Panc1 (cell line): ENCODE results near the gene CCDC174. TPM values are rescaled to one million over a fixed set of nuclear protein-coding genes. Genes with fewer than 3 reads are reported as not detected.
A peak's percentile ranks its signal among the peaks of the same experiment; 100 is the strongest.
"Not testable (repeated sequence)": the region's sequence is repeated elsewhere in the genome, so short reads cannot be mapped to it uniquely, and the experiment has no call there.

ENCODE experiments used
- ATAC-seq: fragments of 200-7000 bp; cut with Tn5 transposase; 2 replicates; pipeline ENCODE4 v1.9.1; 2020; ENCODE audit warnings: mild to moderate bottlenecking, moderate library complexity
- BruUV-seq: library from RNA; stranded (reverse); fragments of 400-500 nt; replicated peaks from 2 replicates; lab custom pipeline; 2021; lab: Mats Ljungman, UMichigan
- CTCF ChIA-PET: fragments of 300-600 bp; sonication (Branson Sonifier 250); formaldehyde crosslinking; loops from one replicate; lab custom pipeline; 2022; ENCODE audit warnings: antibody characterized with exemption; lab: Charles Lee
- POLR2A ChIA-PET: fragments of 300-600 bp; sonication (Branson Sonifier 250); formaldehyde crosslinking; loops from one replicate; lab custom pipeline; 2022; ENCODE audit warnings: antibody characterized with exemption; lab: Charles Lee
- DNase-seq: peaks from one replicate; pipeline ENCODE4 v3.0.0-alpha.2; 2010; ENCODE audit warnings: low read depth, low spot score
- H3K27ac ChIP-seq: 2 replicates; pipeline ENCODE4 v1.5.1; 2011; ENCODE audit warnings: mild to moderate bottlenecking, low read length, inconsistent platforms
- H3K27me3 ChIP-seq: fragments of 200-500 bp; sonication (Bioruptor generic); 2 replicates; pipeline ENCODE4 v1.6.0; 2014; ENCODE audit warnings: low read length, inconsistent platforms; ENCODE audit not compliant: control insufficient read depth, insufficient read depth
- H3K36me3 ChIP-seq: fragments of 200-500 bp; sonication (Bioruptor generic); 2 replicates; pipeline ENCODE4 v1.5.1; 2014; ENCODE audit warnings: inconsistent platforms, mild to moderate bottlenecking, low read length, moderate library complexity; ENCODE audit not compliant: control insufficient read depth, insufficient read depth
- H3K4me1 ChIP-seq: 2 replicates; pipeline ENCODE4 v1.5.1; 2011; ENCODE audit warnings: inconsistent platforms, mild to moderate bottlenecking, low read length, moderate library complexity; ENCODE audit not compliant: control insufficient read depth, insufficient read depth
- H3K4me3 ChIP-seq, 2 experiments: 2 replicates each; pipeline ENCODE4 v1.5.1; 2011 to 2012; ENCODE audit warnings: low read depth in 2 of 2, low read length in 2 of 2, mild to moderate bottlenecking in 2 of 2, inconsistent platforms in 1 of 2, moderate library complexity in 1 of 2
- H3K9me3 ChIP-seq: fragments of 200-500 bp; sonication (Bioruptor generic); 2 replicates; pipeline ENCODE4 v1.5.1; 2014; ENCODE audit warnings: low read depth, mild to moderate bottlenecking, inconsistent platforms, low read length, moderate library complexity; ENCODE audit not compliant: control insufficient read depth, insufficient read depth
- CTCF ChIP-seq: fragments of 450-650 bp; IDR thresholded peaks from 2 replicates; pipeline ENCODE4 v1.5.1; 2017; ENCODE audit warnings: mild to moderate bottlenecking
- POLR2AphosphoS5 ChIP-seq: IDR thresholded peaks from 2 replicates; pipeline ENCODE4 v1.6.1; 2012; ENCODE audit warnings: mild to moderate bottlenecking, low read depth, low read length, moderate library complexity
- REST ChIP-seq, 2 experiments: IDR thresholded peaks; 2 replicates each; pipeline ENCODE4 v1.6.1; 2011 to 2012; ENCODE audit warnings: low read depth in 2 of 2, control low read depth in 1 of 2, low read length in 1 of 2, mild to moderate bottlenecking in 1 of 2, moderate library complexity in 1 of 2; ENCODE audit not compliant: insufficient read depth in 1 of 2
- SIN3A ChIP-seq: IDR thresholded peaks from 2 replicates; pipeline ENCODE4 v1.6.1; 2012; ENCODE audit warnings: low read depth, mild to moderate bottlenecking, low read length, moderate library complexity, borderline replicate concordance; ENCODE audit not compliant: insufficient read depth
- TCF7L2 ChIP-seq: IDR thresholded peaks from 2 replicates; pipeline ENCODE4 v1.6.1; 2011; ENCODE audit warnings: mild to moderate bottlenecking, low read depth, low read length, inconsistent platforms
- in situ Hi-C: cut with HindIII; loops from 2 replicates; pipeline ENCODE4 v1.10.0; 2016; ENCODE audit warnings: low sequenced_read_pairs, low pct_unique_long_range_greater_than_20kb
- intact Hi-C: fragments of 100-400 bp; cut with micrococcal nuclease; formaldehyde crosslinking; loops from one replicate; pipeline ENCODE4 v1.10.0; 2022; ENCODE audit not compliant: unreplicated experiment
- total RNA-seq: library from RNA; stranded (reverse); gene quantifications from one replicate; pipeline ENCODE4 v1.2.1, GENCODE V29; 2021; ENCODE audit not compliant: unreplicated experiment

CCDC174 gene
- total RNA-seq, 1 experiment from 2014 or later, result 10.6 TPM

GRCh38 chr3:14649466-14649865, 2.1 kb upstream of the CCDC174 start:
- TF ChIP-seq SIN3A, result no peak
- TF ChIP-seq CTCF, result no peak
- no peak for TF ChIP-seq POLR2AphosphoS5
- no peak for TF ChIP-seq TCF7L2
- TF ChIP-seq REST (IDR thresholded peaks at IDR 0.05; ENCODE audit: insufficient read depth in 1 of 2, low read depth in 2 of 2, low read length in 1 of 2), result no peak
- Histone ChIP-seq H3K9me3 (no peaks in the 10 kb centered on the region), H3K27me3 (no peaks in the 10 kb centered on the region), H3K36me3 (peaks cover 11% of the 10 kb centered on the region), H3K4me3 (no peak overlapping the region), H3K27ac (no peak overlapping the region), H3K4me1 (peaks cover 18% of the 10 kb centered on the region)
- ATAC-seq (no peak), DNase-seq (no peak)
- in situ Hi-C loops, result no loop called here
- no TSS peak for BruUV-seq
- ChIA-PET POLR2A (no interaction called here), CTCF (interaction anchor here (0.9 kb wide), 1 partner anchor 113 kb away, joined by 3 read pairs; no protein-coding TSS in a partner anchor)
- intact Hi-C loops, result no loop called here

- peaks cover 18% of the 10 kb centered on the region for H3K4me1 ChIP-seq
- TF ChIP-seq CTCF (no peak), REST (IDR thresholded peaks at IDR 0.05; ENCODE audit: insufficient read depth in 1 of 2, low read depth in 2 of 2, low read length in 1 of 2) (no peak), SIN3A (no peak), POLR2AphosphoS5 (no peak), TCF7L2 (no peak)
- H3K9me3 ChIP-seq, result no peaks in the 10 kb centered on the region
- intact Hi-C loops, result no loop called here
- ChIA-PET POLR2A (interaction anchor here (0.7 to 1.1 kb wide), 3 partner anchors 141 to 882 kb away, joined by 3 to 7 read pairs (median 4); no protein-coding TSS in a partner anchor), CTCF (interaction anchor here (0.7 kb wide), 1 partner anchor 1031 kb away, joined by 3 read pairs; no protein-coding TSS in a partner anchor)
- H3K27ac ChIP-seq, result peak overlapping the region; percentile 88
- in situ Hi-C loops, result no loop called here
- H3K27me3 ChIP-seq, result no peaks in the 10 kb centered on the region
- no peak for DNase-seq
- no TSS peak for BruUV-seq
- peak overlapping the region in 1 of 2 experiments; percentile 75; a peak in 1 of 4 replicates for H3K4me3 ChIP-seq
- peaks cover 15% of the 10 kb centered on the region for H3K36me3 ChIP-seq
- no peak for ATAC-seq
Measured at GRCh38 chr3:14650193-14650592, 1.4 kb upstream of the CCDC174 start.

- H3K27me3 ChIP-seq, DNase-seq, BruUV-seq, H3K9me3 ChIP-seq, intact Hi-C loops, in situ Hi-C loops, ATAC-seq, POLR2A ChIA-PET: not testable (repeated sequence)
- H3K36me3 ChIP-seq, result peaks cover 22% of the 10 kb centered on the region
- peaks cover 18% of the 10 kb centered on the region for H3K4me1 ChIP-seq
- H3K27ac ChIP-seq, result peak overlapping the region; percentile 88
- CTCF ChIA-PET, result interaction anchor here (0.6 kb wide), 1 partner anchor 60 kb away, joined by 3 read pairs; no protein-coding TSS in a partner anchor
- H3K4me3 ChIP-seq, result peak overlapping the region; percentile 75 to 96
Measured at GRCh38 chr3:14652360-14652907, 872 bp downstream of the CCDC174 start.
